Thyroid gland (tissue), 4 donors: ENCODE data around the gene NHLH2.

ENCODE experiments used
- POLR2A ChIP-seq, 2 donors: fragments of 450-650 bp; IDR thresholded peaks; one replicate each; pipeline ENCODE4 v1.6.1; 2017; ENCODE audit warnings: antibody characterized with exemption in 2 of 2, mild to moderate bottlenecking in 2 of 2, moderate library complexity in 1 of 2
- TF ChIP-seq, protein P1 (sequence below), 6 experiments: fragments of 200-600 bp in 3 of 6; fragments of 450-650 bp in 3 of 6; sonication (generic) in 3 of 6; IDR thresholded peaks; one replicate each; pipeline ENCODE4 v1.5.1; 2016 to 2019; ENCODE audit warnings: antibody characterized with exemption in 6 of 6, mild to moderate bottlenecking in 2 of 6, inconsistent platforms in 1 of 6, moderate library complexity in 1 of 6

DNA sequence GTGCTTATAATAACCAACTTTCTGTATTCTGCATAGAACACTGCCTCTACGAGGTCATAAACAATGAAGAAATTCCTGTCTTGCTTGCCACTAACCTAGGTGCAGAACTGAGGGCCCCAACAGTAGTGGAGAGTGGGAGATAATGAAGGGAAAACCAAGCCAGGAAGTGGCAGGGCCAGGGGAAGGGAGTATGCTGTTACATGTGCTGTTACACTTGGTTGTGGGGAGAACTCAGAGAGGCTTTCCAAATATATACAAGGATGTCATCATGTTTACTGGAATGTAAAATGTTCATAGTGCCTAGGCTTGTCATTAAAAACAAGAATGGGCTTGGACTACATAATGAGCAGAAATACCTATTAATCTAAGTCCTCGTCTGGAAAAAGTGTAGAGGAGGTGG lies 31.1 kb downstream of the NHLH2 start:
- no peak for TF ChIP-seq POLR2A (IDR thresholded peaks at IDR 0.05)
- TF ChIP-seq, protein P1, sequence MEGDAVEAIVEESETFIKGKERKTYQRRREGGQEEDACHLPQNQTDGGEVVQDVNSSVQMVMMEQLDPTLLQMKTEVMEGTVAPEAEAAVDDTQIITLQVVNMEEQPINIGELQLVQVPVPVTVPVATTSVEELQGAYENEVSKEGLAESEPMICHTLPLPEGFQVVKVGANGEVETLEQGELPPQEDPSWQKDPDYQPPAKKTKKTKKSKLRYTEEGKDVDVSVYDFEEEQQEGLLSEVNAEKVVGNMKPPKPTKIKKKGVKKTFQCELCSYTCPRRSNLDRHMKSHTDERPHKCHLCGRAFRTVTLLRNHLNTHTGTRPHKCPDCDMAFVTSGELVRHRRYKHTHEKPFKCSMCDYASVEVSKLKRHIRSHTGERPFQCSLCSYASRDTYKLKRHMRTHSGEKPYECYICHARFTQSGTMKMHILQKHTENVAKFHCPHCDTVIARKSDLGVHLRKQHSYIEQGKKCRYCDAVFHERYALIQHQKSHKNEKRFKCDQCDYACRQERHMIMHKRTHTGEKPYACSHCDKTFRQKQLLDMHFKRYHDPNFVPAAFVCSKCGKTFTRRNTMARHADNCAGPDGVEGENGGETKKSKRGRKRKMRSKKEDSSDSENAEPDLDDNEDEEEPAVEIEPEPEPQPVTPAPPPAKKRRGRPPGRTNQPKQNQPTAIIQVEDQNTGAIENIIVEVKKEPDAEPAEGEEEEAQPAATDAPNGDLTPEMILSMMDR (IDR thresholded peaks at IDR 0.05) = no peak
